ENCODE data around the gene ACAD11.

ACAD11 gene

DNA sequence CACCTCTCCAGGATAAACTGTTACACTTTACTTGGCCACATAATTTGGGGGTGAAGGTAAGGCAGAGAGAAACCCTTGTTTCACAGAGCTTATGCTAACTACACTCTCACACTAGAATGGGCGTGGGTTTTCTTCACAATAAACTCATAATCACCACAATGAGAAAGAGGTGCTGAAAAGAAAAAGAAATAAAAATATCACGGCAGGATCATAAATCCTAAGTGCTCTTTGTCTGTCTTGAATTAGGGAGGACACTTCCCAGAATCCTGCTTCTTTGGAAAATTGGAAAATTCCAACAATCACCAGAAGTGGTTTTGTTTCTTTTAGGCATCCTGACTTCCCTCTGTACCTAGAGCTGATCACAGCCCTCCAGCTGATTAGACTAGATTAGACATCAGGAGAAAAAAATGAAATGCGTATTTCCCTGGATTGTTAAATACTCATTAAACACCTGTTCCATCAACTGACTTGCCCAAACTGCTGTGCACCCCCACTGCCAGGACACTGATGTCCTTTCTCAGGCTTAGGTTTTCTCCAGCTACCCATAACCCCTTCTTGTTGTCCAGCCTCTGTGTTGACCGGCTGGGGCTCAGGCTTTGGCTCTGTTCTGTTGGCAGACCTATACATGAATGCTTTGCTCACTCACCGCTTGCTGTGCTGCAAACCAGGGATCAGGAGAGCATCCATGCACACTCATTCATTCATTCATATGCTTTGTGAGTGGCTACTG is 104.1 kb downstream of the ACAD11 start:
- DNase-seq (ENCODE audit: low spot score): no peak

DNA sequence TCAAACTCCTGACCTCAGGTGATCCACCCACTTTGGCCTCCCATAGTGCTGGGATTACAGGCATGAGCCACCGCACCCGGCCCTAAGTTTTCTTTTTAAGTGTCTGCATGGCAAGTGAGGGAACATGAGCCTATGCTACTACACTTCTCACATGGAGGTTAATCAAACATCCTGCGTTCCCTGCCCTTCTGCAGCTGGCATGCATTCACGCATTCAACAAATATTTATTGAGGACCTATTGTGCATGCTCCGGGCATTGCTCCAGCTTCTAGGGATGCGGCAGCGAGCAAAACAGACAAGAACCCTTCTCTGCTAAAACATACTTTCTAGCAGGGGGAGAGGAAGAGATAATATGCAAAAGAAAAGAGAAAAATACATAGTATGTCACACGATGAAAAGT is 105.2 kb downstream of the ACAD11 start:
- no peak for DNase-seq (ENCODE audit: low spot score)

- no peak for DNase-seq (ENCODE audit: low spot score)
Measured at GRCh38 chr3:132553826-132554225, 105.8 kb downstream of the ACAD11 start.

DNA sequence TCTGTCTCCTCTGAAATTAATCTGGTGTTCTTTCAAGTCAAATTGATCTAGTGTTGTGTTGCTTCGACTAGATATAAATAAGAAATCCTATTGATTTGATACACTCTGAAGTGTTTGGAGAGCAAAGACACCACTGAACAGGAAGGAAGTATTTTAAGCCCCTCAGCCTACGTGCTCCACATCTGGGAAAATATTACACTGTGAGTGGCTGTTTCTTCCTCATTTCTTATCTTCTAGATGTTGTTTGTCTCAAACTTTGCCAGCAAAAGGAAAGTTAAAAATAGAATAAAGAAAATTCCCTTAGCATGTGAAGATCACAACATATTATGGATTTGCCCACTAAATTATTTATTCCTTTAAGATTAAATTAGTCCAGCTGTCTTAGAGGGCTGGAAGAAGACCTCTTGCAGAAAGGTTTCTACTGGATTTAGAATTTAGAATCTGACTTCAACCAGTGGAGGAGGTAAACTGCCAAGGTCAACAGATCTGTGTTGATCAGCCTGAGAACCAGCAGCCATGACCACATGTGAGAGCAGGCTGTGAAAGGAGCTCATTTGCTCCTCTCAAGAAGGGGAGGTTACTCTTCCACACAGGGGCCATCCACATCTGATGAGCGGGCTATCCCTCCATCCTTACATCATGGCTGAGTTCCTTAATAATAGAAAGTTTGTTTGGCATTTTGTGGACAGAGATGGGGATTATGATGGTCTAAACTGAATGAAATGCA is 108.9 kb downstream of the ACAD11 start:
- no peak for DNase-seq (ENCODE audit: low spot score)

GRCh38 chr3:132549890-132550578 is 109.6 kb downstream of the ACAD11 start:
- peak; percentile 54 for DNase-seq (ENCODE audit: low spot score)

DNA sequence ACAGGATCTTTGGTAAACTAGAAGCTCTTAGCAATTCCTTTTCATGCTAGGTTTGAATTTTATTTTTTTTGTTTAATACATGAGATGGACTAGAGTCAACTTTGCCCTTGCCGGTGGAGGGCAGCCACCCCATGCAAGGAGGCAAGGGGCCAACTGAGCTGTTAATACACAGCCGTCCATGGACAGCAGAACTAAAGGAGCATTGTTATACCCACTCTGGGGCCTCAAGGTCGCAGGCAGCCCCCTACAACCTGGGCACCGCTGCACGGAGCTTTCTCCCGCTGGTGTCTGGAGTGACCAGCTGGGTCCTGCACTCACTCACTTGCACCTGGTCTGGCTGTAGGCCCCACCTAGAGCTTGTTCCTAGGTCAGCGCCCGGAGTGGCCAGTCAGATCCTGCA is 110.4 kb downstream of the ACAD11 start:
- no peak for DNase-seq (ENCODE audit: low spot score)

GRCh38 chr3:132545471-132545870 is 114.1 kb downstream of the ACAD11 start:
- no peak for DNase-seq (ENCODE audit: low spot score)

GRCh38 chr3:132544130-132544529 is 115.5 kb downstream of the ACAD11 start:
- DNase-seq (ENCODE audit: low spot score): no peak

GRCh38 chr3:132543011-132543739 is 116.4 kb downstream of the ACAD11 start:
- peak; percentile 77 for DNase-seq (ENCODE audit: low spot score)

- no peak for DNase-seq (ENCODE audit: low spot score)
Measured at GRCh38 chr3:132542577-132542976, 117.0 kb downstream of the ACAD11 start.

DNA sequence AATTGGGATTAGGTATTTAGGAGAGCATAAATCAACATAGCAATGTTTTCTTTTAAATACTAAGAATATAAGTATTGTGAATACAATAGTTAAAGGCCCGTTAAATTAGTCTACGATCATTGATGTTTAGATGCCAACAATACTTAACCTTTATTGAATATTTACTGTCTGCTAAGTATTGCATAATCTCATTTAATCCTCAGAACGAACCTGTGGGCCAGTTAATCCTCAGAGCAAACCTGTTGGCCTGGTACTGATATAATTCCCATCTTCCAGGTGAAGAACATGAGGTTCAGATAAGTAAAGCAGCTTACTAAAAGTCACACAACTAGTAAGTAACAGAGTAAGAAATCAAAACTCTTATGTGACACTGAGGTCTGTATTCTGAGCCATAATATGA is 119.9 kb downstream of the ACAD11 start:
- no peak for DNase-seq (ENCODE audit: low spot score)

DNA sequence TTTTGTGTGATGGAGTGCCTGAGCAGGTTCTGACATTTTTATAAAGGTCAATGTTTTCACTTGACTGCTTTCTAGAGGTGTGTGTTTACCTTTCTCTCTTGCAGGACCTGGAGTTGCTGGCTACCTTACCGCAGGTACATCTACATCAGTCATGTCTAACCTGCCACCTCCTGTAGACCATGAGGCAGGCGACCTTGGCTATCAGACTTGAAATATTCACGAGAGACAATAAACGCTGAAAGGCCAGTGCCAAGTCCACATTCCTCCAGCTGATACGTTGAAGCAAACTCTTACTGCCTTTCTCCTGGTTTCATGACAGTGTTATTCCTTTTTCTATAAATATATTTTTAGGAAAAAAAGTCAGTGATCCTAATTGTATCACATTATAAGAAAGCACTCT is 121.5 kb downstream of the ACAD11 start:
- no peak for DNase-seq (ENCODE audit: low spot score)

DNA sequence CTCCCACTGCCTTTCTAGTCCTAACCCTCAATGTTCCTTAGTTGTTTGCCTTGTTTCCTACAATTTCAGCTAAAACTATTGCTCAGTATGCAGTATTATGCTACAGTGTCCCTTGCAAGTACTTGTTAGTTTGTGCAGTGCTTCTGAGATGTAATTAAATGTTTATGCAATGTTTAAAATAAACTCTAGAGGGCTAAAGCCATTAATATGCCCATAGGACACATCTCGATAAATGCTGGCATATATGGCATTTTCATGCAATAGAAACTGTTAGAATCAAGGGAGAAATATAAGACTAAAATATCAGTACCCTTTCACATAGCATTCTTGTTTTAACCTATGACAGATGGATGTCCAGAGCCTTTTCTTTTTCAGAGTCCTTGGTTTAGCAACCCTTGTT is 122.3 kb downstream of the ACAD11 start:
- DNase-seq (ENCODE audit: low spot score): no peak

GRCh38 chr3:132536442-132537153 is 123.0 kb downstream of the ACAD11 start:
- DNase-seq (ENCODE audit: low spot score): no peak

- DNase-seq (ENCODE audit: low spot score): peak; percentile 77
Measured at GRCh38 chr3:132535575-132536441, 123.8 kb downstream of the ACAD11 start.

GRCh38 chr3:132530624-132531023 is 129.0 kb downstream of the ACAD11 start:
- DNase-seq (ENCODE audit: low spot score): no peak

- DNase-seq (ENCODE audit: low spot score): no peak
Measured at GRCh38 chr3:132522353-132522752, 137.3 kb downstream of the ACAD11 start.

GRCh38 chr3:132521901-132522300 is 137.7 kb downstream of the ACAD11 start:
- no peak for DNase-seq (ENCODE audit: low spot score)

DNA sequence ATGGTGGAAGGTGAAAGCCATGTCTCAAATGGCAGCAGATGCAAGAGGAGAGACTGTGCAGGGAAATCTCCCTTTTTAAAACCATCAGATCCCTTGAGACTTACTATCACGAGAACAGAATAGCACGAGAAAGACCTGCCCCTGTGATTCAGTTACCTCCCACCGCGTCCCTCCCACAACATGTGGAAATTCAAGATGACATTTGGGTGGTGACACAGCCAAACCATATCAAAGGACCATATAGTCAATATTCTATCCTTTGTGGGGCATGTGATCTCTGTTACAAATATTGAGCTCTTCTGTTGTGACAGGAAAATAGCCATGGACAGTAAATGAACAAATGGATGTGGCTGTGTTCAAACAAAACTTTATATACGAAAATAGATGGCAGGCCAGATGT is 139.7 kb downstream of the ACAD11 start:
- no peak for DNase-seq (ENCODE audit: low spot score)

GRCh38 chr3:132517311-132517710 is 142.3 kb downstream of the ACAD11 start:
- DNase-seq (ENCODE audit: low spot score): no peak

DNA sequence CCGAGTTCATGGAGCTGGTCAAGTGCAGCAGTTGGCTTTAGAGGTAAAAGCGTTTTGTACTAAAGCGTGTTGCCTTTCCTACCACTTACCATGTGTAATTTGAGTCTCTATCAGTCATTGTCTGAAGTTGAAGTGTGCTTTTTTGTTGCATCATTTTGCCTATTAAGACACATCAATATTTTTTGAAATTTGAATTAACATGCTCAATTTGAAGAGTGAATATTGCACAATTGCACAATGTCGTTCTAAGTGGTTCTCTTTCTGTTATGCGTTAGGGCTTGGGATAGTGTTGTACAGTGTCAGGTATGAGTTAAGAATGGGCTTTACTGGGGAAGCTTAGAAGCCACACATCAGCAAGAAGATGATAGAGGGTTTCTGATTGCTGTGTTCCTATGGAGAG is 146.6 kb downstream of the ACAD11 start:
- no peak for DNase-seq (ENCODE audit: low spot score)
